Measurements from ENCODE around the gene TWIST2.

GRCh38 chr2:238924796-238925195, 76.9 kb downstream of the TWIST2 start:
- TF ChIP-seq POLR2A (IDR thresholded peaks at IDR 0.05; ENCODE audit: low read depth, low read length) (no peak), TAF1 (IDR thresholded peaks at IDR 0.05; ENCODE audit: low read depth, low read length) (no peak), POLR2AphosphoS5 (IDR thresholded peaks at IDR 0.05; ENCODE audit: low read depth, low read length) (no peak), SPI1 (IDR thresholded peaks at IDR 0.05; ENCODE audit: low read depth, low read length) (no peak), POU2F2 (IDR thresholded peaks at IDR 0.05; ENCODE audit: low read depth, low read length) (no peak)

All from GM12891 (cell line).